B cell (primary cell): Measurements from ENCODE around the gene BCL2. TPM values are rescaled to one million over a fixed set of nuclear protein-coding genes. Genes with fewer than 3 reads are reported as not detected.

Experiments used
- ATAC-seq: fragments of 200-7000 bp; cut with Tn5 transposase; one replicate; pipeline ENCODE4 v1.10.0; 2021; ENCODE audit warnings: low read depth, mild to moderate bottlenecking, moderate number of reproducible peaks, moderate library complexity
- CTCF ChIA-PET: fragments of 350-600 bp; sonication (Branson Sonifier 250); formaldehyde crosslinking; loops from one replicate; lab custom pipeline; 2021; ENCODE audit warnings: antibody characterized with exemption, inconsistent platforms; lab: Charles Lee
- POLR2A ChIA-PET: fragments of 350-600 bp; sonication (Branson Sonifier 250); formaldehyde crosslinking; loops from one replicate; lab custom pipeline; 2021; ENCODE audit warnings: antibody characterized with exemption; lab: Charles Lee
- DNase-seq: peaks from one replicate; pipeline ENCODE4 v3.0.0; 2013
- H2AFZ ChIP-seq: 2 replicates; pipeline ENCODE4 v1.6.1; 2012; ENCODE audit warnings: mild to moderate bottlenecking, low read depth, low read length; ENCODE audit not compliant: insufficient read depth, poor library complexity, severe bottlenecking
- H3K27ac ChIP-seq, 2 donors: 1 replicate in 1 of 2; 2 replicates in 1 of 2; pipeline ENCODE4 v1.5.1; 2012 to 2013; ENCODE audit warnings: low read length in 2 of 2, mild to moderate bottlenecking in 2 of 2, moderate library complexity in 1 of 2
- H3K27me3 ChIP-seq, 4 experiments: fragments of 200-600 bp in 1 of 4; sonication (generic) in 1 of 4; replicated peaks in 1 of 4; 1 replicate in 2 of 4; 2 replicates in 2 of 4; pipeline versions ENCODE4 v1.6.1 to v1.7.0; 2013 to 2016; ENCODE audit warnings: low read length in 3 of 4, mild to moderate bottlenecking in 2 of 4, mixed read lengths in 1 of 4, moderate library complexity in 1 of 4; ENCODE audit not compliant: insufficient read depth in 4 of 4, control insufficient read depth in 3 of 4; ENCODE audit errors: control extremely low read depth in 1 of 4
- H3K36me3 ChIP-seq, 2 experiments: replicated peaks in 1 of 2; 1 replicate in 1 of 2; 2 replicates in 1 of 2; pipeline versions ENCODE4 v1.6.1 to v1.7.1; 2013; ENCODE audit warnings: low read length in 1 of 2; ENCODE audit not compliant: insufficient read depth in 2 of 2, control insufficient read depth in 1 of 2; ENCODE audit errors: control extremely low read depth in 1 of 2, extremely low read depth in 1 of 2
- H3K4me1 ChIP-seq, 2 donors: fragments of 200-600 bp in 1 of 2; sonication (generic) in 1 of 2; 1 replicate in 1 of 2; 2 replicates in 1 of 2; pipeline versions ENCODE4 v1.5.1 to v1.6.1; 2013 to 2017; ENCODE audit warnings: low read length in 2 of 2; ENCODE audit not compliant: control insufficient read depth in 2 of 2, insufficient read depth in 2 of 2
- H3K4me2 ChIP-seq: replicated peaks from 2 replicates; pipeline ENCODE3; 2012; ENCODE audit warnings: mild to moderate bottlenecking, low read depth, low read length; ENCODE audit not compliant: poor library complexity, severe bottlenecking
- H3K4me3 ChIP-seq, 5 experiments: fragments of 200-600 bp in 1 of 5; sonication (generic) in 1 of 5; 1 replicate in 3 of 5; 2 replicates in 2 of 5; pipeline versions ENCODE4 v1.5.1 to v1.7.0; 2011 to 2016; ENCODE audit warnings: low read length in 4 of 5, mild to moderate bottlenecking in 4 of 5, low read depth in 2 of 5, control low read depth in 1 of 5, moderate library complexity in 1 of 5; ENCODE audit not compliant: insufficient read depth in 1 of 5; ENCODE audit errors: control extremely low read depth in 1 of 5, extremely low read depth in 1 of 5
- H3K79me2 ChIP-seq: fragments of 200-600 bp; sonication (generic); one replicate; pipeline ENCODE4 v1.6.0; 2016; ENCODE audit warnings: low read length; ENCODE audit not compliant: control insufficient read depth, insufficient read depth
- H3K9ac ChIP-seq: fragments of 200-600 bp; sonication (generic); 2 replicates; pipeline ENCODE4 v1.6.1; 2017; ENCODE audit warnings: mild to moderate bottlenecking, low read length, moderate library complexity
- H3K9me3 ChIP-seq, 3 donors: one replicate each; pipeline versions ENCODE4 v1.6.1 to v1.7.1; 2013; ENCODE audit warnings: low read length in 2 of 3; ENCODE audit not compliant: control insufficient read depth in 2 of 3, insufficient read depth in 1 of 3; ENCODE audit errors: control extremely low read depth in 1 of 3
- H4K20me1 ChIP-seq: 2 replicates; pipeline ENCODE4 v1.6.0; 2012; ENCODE audit warnings: mild to moderate bottlenecking, low read length; ENCODE audit not compliant: insufficient read depth, control insufficient read depth, poor library complexity, severe bottlenecking
- H3K27ac Mint-ChIP-seq: one replicate; pipeline ENCODE4 v1.8.0; 2021; ENCODE audit warnings: mixed read lengths
- H3K27me3 Mint-ChIP-seq: one replicate; pipeline ENCODE4 v1.8.0; 2021; ENCODE audit warnings: mixed read lengths
- H3K4me1 Mint-ChIP-seq: one replicate; pipeline ENCODE4 v1.8.0; 2021; ENCODE audit warnings: mixed read lengths
- H3K4me3 Mint-ChIP-seq: one replicate; pipeline ENCODE4 v1.8.0; 2021; ENCODE audit warnings: mixed read lengths
- H3K9me3 Mint-ChIP-seq: one replicate; pipeline ENCODE4 v1.8.0; 2022; ENCODE audit warnings: mixed read lengths; ENCODE audit not compliant: insufficient read depth
- CTCF ChIP-seq: fragments of 200-600 bp; IDR thresholded peaks from one replicate; pipeline ENCODE4 v1.8.0; 2022; ENCODE audit warnings: antibody characterized with exemption, mild to moderate bottlenecking
- EZH2 ChIP-seq: IDR thresholded peaks from 2 replicates; pipeline ENCODE4 v1.6.1; 2012; ENCODE audit warnings: borderline replicate concordance, low read depth, mild to moderate bottlenecking, moderate library complexity, low read length; ENCODE audit not compliant: insufficient read depth, poor library complexity, severe bottlenecking
- WGBS: methylation state at CpG from one replicate; pipeline ENCODE4 v1.1.5; 2013; ENCODE audit warnings: missing lambda C conversion rate; ENCODE audit not compliant: insufficient coverage; 5-methylcytosine and 5-hydroxymethylcytosine counted together
- intact Hi-C: fragments of 100-400 bp; cut with micrococcal nuclease; formaldehyde crosslinking; loops from one replicate; pipeline ENCODE4 v1.10.0; 2022
- polyA plus RNA-seq: library from polyadenylated mRNA; depleted of rRNA; stranded (reverse); fragments of >200 nt; gene quantifications from 2 replicates; pipeline ENCODE4 v1.2.3, GENCODE V29; 2012
- total RNA-seq, 2 donors: library from RNA; stranded (reverse); fragments of 120-200 nt in 1 of 2; gene quantifications; 1 replicate in 1 of 2; 2 replicates in 1 of 2; pipeline versions ENCODE4 v1.2.3 to v1.2.4, GENCODE V29; 2013 to 2022

BCL2 gene
- total and polyA plus RNA-seq, 2 donors (not counting 1 experiment from before 2014, with no cell fraction given) = 27.6 to 144 TPM

- Mint-ChIP-seq H3K4me3 (peak overlapping the region; percentile 35), H3K27ac (peak overlapping the region; percentile 74), H3K4me1 (peaks cover 89% of the 10 kb centered on the region), H3K9me3 (no peaks in the 10 kb centered on the region), H3K27me3 (no peaks in the 10 kb centered on the region)
- CTCF ChIA-PET = interaction anchor here (3.2 kb wide), 1 partner anchor 177 kb away, joined by 11 read pairs; no protein-coding TSS in a partner anchor
- H3K4me3 ChIP-seq = no peak overlapping the region
- 62% methylated on average over 5 of the region's 5 CpGs for WGBS
- TF ChIP-seq EZH2 (no peak), CTCF (no peak)
- H3K4me1 ChIP-seq = peaks cover 66 to 67% of the 10 kb centered on the region in 2 donors
- no peaks in the 10 kb centered on the region for H3K9me3 ChIP-seq
- intact Hi-C loops = no loop called here
- H2AFZ ChIP-seq = no peak overlapping the region
- POLR2A ChIA-PET = no interaction called here
- peak overlapping the region; percentile 20 for H3K4me2 ChIP-seq
- ATAC-seq (no peak), DNase-seq (no peak)
- no peaks in the 10 kb centered on the region for H4K20me1 ChIP-seq
- no peak overlapping the region for H3K9ac ChIP-seq
- H3K27ac ChIP-seq = peak overlapping the region in 1 of 2 donors; percentile 58
- peaks cover 0 to 5% of the 10 kb centered on the region in 2 experiments for H3K36me3 ChIP-seq
- H3K27me3 ChIP-seq = no peaks in the 10 kb centered on the region
- peaks cover 100% of the 10 kb centered on the region for H3K79me2 ChIP-seq
These were observed 10.1 kb downstream of the BCL2 start for GRCh38 chr18:63309422-63309821.

- H3K79me2 ChIP-seq = peaks cover 100% of the 10 kb centered on the region
- peak overlapping the region; percentile 10 to 42 for H3K27ac ChIP-seq
- Mint-ChIP-seq H3K4me1 (peaks cover 88% of the 10 kb centered on the region), H3K27ac (peak overlapping the region; percentile 69), H3K27me3 (no peaks in the 10 kb centered on the region), H3K4me3 (peak overlapping the region; percentile 21), H3K9me3 (no peaks in the 10 kb centered on the region)
- ChIA-PET CTCF (interaction anchor here (0.8 to 3.3 kb wide), 8 partner anchors 11 to 176 kb away, joined by 3 to 25 read pairs (median 6); partner anchors contain the start of gene BCL2), POLR2A (interaction anchor here (0.8 to 1.0 kb wide), 4 partner anchors 9 to 146 kb away, joined by 3 to 6 read pairs (median 4); no protein-coding TSS in a partner anchor)
- 60% methylated on average over 1 of the region's 2 CpGs for WGBS
- H3K4me2 ChIP-seq = peak overlapping the region; percentile 29
- ATAC-seq = no peak
- peaks cover 63 to 65% of the 10 kb centered on the region in 2 donors for H3K4me1 ChIP-seq
- H3K4me3 ChIP-seq = no peak overlapping the region
- DNase-seq = peak; percentile 36
- TF ChIP-seq EZH2 = no peak
- TF ChIP-seq CTCF = no peak
- intact Hi-C loops = no loop called here
- no peaks in the 10 kb centered on the region for H3K27me3 ChIP-seq
- H4K20me1 ChIP-seq = no peaks in the 10 kb centered on the region
- H3K9me3 ChIP-seq = no peaks in the 10 kb centered on the region
- H3K36me3 ChIP-seq = peaks cover 0 to 5% of the 10 kb centered on the region in 2 experiments
- H3K9ac ChIP-seq = no peak overlapping the region
- no peak overlapping the region for H2AFZ ChIP-seq
These were observed 11.9 kb downstream of the BCL2 start for GRCh38 chr18:63307551-63308200.
